Measurements from ENCODE around the gene CDK14.

The CDK14 gene

GRCh38 chr7:90580051-90580450 lies 16.1 kb upstream of the CDK14 start:
- TF ChIP-seq, protein P1, sequence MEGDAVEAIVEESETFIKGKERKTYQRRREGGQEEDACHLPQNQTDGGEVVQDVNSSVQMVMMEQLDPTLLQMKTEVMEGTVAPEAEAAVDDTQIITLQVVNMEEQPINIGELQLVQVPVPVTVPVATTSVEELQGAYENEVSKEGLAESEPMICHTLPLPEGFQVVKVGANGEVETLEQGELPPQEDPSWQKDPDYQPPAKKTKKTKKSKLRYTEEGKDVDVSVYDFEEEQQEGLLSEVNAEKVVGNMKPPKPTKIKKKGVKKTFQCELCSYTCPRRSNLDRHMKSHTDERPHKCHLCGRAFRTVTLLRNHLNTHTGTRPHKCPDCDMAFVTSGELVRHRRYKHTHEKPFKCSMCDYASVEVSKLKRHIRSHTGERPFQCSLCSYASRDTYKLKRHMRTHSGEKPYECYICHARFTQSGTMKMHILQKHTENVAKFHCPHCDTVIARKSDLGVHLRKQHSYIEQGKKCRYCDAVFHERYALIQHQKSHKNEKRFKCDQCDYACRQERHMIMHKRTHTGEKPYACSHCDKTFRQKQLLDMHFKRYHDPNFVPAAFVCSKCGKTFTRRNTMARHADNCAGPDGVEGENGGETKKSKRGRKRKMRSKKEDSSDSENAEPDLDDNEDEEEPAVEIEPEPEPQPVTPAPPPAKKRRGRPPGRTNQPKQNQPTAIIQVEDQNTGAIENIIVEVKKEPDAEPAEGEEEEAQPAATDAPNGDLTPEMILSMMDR (IDR thresholded peaks at IDR 0.05; ENCODE audit: insufficient read depth, low read depth, low read length, missing control alignments), result no peak
- DNase-seq (ENCODE audit: low read depth), result no peak
- H3K4me3 ChIP-seq (ENCODE audit: low read depth, low read length), result no peak overlapping the region

GRCh38 chr7:90582164-90582563 lies 14.0 kb upstream of the CDK14 start:
- no peak overlapping the region for H3K4me3 ChIP-seq (ENCODE audit: low read depth, low read length)
- TF ChIP-seq, protein P1 (IDR thresholded peaks at IDR 0.05; ENCODE audit: insufficient read depth, low read depth, low read length, missing control alignments), result no peak
- no peak for DNase-seq (ENCODE audit: low read depth)

DNA sequence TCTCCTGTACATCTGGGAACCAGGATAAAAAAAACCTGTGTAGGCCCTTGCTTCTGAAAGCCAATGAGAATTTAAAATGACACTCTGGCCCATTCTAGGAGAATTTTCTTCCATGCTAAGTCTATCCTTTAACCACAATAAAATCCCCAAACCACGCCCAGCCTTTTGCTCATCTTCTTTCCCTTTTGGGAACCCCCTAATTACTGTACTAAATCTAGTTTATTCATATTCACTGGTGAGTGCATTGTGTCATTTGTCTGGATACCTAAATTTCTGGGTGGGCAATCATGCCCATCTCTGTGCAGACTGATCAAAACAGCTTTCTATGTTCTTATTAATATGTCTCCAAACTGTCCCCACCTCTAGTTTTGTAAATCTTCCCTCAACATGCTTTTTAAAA lies 11.7 kb upstream of the CDK14 start:
- TF ChIP-seq, protein P1 (IDR thresholded peaks at IDR 0.05; ENCODE audit: insufficient read depth, low read depth, low read length, missing control alignments), result no peak
- no peak overlapping the region for H3K4me3 ChIP-seq (ENCODE audit: low read depth, low read length)
- no peak for DNase-seq (ENCODE audit: low read depth)

- no peak for DNase-seq (ENCODE audit: low read depth)
- TF ChIP-seq, protein P1 (IDR thresholded peaks at IDR 0.05; ENCODE audit: insufficient read depth, low read depth, low read length, missing control alignments), result no peak
- H3K4me3 ChIP-seq (ENCODE audit: low read depth, low read length), result no peak overlapping the region
Observed at GRCh38 chr7:90586091-90586490, 10.0 kb upstream of the CDK14 start.

GRCh38 chr7:90587766-90588165 lies 8.4 kb upstream of the CDK14 start:
- no peak for DNase-seq (ENCODE audit: low read depth)
- TF ChIP-seq, protein P1 (IDR thresholded peaks at IDR 0.05; ENCODE audit: insufficient read depth, low read depth, low read length, missing control alignments), result no peak

GRCh38 chr7:90592033-90592432 lies 4.1 kb upstream of the CDK14 start:
- TF ChIP-seq, protein P1 (IDR thresholded peaks at IDR 0.05; ENCODE audit: insufficient read depth, low read depth, low read length, missing control alignments), result no peak
- DNase-seq (ENCODE audit: low read depth), result no peak
- H3K4me3 ChIP-seq (ENCODE audit: low read depth, low read length), result no peak overlapping the region

More at GRCh38 chr7:90587766-90588165, 8.4 kb upstream of the CDK14 start:
- H3K4me3 ChIP-seq (ENCODE audit: low read depth, low read length), result no peak overlapping the region

DNA sequence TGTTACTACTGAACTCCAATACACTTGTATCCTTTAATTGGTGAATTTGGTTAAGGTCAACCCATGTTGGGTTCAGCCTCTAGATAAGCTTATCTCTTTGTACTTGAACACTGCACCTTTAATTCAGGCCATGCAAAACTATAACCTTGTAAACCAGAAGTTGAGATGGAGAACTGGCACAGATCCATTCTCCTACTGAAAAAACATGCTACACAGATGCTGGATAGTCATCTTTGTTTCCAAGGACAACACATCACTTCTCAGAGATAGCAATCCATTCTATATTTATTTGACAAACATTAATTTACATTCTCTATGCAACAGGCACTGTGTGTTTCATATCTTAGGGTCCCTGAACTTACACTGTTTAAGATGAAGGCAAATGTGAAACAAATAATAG lies 2.9 kb upstream of the CDK14 start:
- H3K4me3 ChIP-seq (ENCODE audit: low read depth, low read length), result no peak overlapping the region
- TF ChIP-seq, protein P1 (IDR thresholded peaks at IDR 0.05; ENCODE audit: insufficient read depth, low read depth, low read length, missing control alignments), result no peak
- DNase-seq (ENCODE audit: low read depth), result no peak

Measured in GM12865 (cell line).